HL-60/S4 treated with retinoic acid at 250 ng/mL for 4 days and 3 days (cell line): ENCODE data around the gene IL20RB.
"Not testable (repeated sequence)": the region's sequence is repeated elsewhere in the genome, so short reads cannot be mapped to it uniquely, and the experiment has no call there.

Experiments
- in situ Hi-C: fragments of 300-500 bp; cut with MboI; formaldehyde crosslinking; loops from 2 replicates; pipeline ENCODE4 v1.7.0; 2022; ENCODE audit warnings: low sequenced_read_pairs

Gene IL20RB

GRCh38 chr3:136943436-136943835 is 14.3 kb upstream of the IL20RB start:
- in situ Hi-C loops: no loop called here

- in situ Hi-C loops: no loop called here
Observed at GRCh38 chr3:136946978-136947377, 10.8 kb upstream of the IL20RB start.

- in situ Hi-C loops: no loop called here
Observed at GRCh38 chr3:136947477-136947876, 10.3 kb upstream of the IL20RB start.

- in situ Hi-C loops: no loop called here
Observed at GRCh38 chr3:136949146-136949545, 8.6 kb upstream of the IL20RB start.

GRCh38 chr3:136949708-136950107 is 8.1 kb upstream of the IL20RB start:
- in situ Hi-C loops: no loop called here

- in situ Hi-C loops: no loop called here
Observed at GRCh38 chr3:136950623-136951022, 7.2 kb upstream of the IL20RB start.

- in situ Hi-C loops: no loop called here
Observed at GRCh38 chr3:136952292-136952691, 5.5 kb upstream of the IL20RB start.

- in situ Hi-C loops: no loop called here
Observed at GRCh38 chr3:136954251-136954650, 3.5 kb upstream of the IL20RB start.

- in situ Hi-C loops: no loop called here
Observed at GRCh38 chr3:136954980-136955780, 2.6 kb upstream of the IL20RB start.

GRCh38 chr3:136955813-136956212 is 2.0 kb upstream of the IL20RB start:
- in situ Hi-C loops: no loop called here

GRCh38 chr3:136956971-136957370 is 812 bp upstream of the IL20RB start:
- in situ Hi-C loops: no loop called here

GRCh38 chr3:136958939-136959338 is 1.2 kb downstream of the IL20RB start:
- in situ Hi-C loops: no loop called here

- in situ Hi-C loops: no loop called here
Observed at GRCh38 chr3:136959599-136959998, 1.8 kb downstream of the IL20RB start.

- in situ Hi-C loops: no loop called here
Observed at GRCh38 chr3:136960838-136961836, 3.4 kb downstream of the IL20RB start.

- in situ Hi-C loops: no loop called here
Observed at GRCh38 chr3:136962927-136963326, 5.1 kb downstream of the IL20RB start.

GRCh38 chr3:136969539-136969938 is 11.8 kb downstream of the IL20RB start:
- in situ Hi-C loops: not testable (repeated sequence)

- in situ Hi-C loops: no loop called here
Observed at GRCh38 chr3:136973352-136973751, 15.6 kb downstream of the IL20RB start.

GRCh38 chr3:136974670-136975069 is 16.9 kb downstream of the IL20RB start:
- in situ Hi-C loops: no loop called here

GRCh38 chr3:136979204-136979603 is 21.4 kb downstream of the IL20RB start:
- in situ Hi-C loops: no loop called here

- in situ Hi-C loops: no loop called here
Observed at GRCh38 chr3:136979684-136980083, 21.9 kb downstream of the IL20RB start.

GRCh38 chr3:136982033-136982432 is 24.2 kb downstream of the IL20RB start:
- in situ Hi-C loops: no loop called here
